HL-60 (cell line): Measurements from ENCODE around the gene NXPH2.

Source experiments
- DNase-seq, 2 experiments: peaks; one replicate each; pipeline ENCODE4 v3.0.0-alpha.2; 2010 to 2020; ENCODE audit warnings: low read depth in 1 of 2, low spot score in 1 of 2
- H3K27ac ChIP-seq: fragments of 250-450 bp; sonication (Bioruptor Pico); replicated peaks from 2 replicates; pipeline ENCODE4 v1.5.1; 2020; ENCODE audit warnings: mild to moderate bottlenecking, moderate library complexity
- H3K27me3 ChIP-seq: fragments of 250-450 bp; sonication (Bioruptor Pico); 2 replicates; pipeline ENCODE4 v1.5.1; 2021; ENCODE audit warnings: mild to moderate bottlenecking, moderate library complexity; ENCODE audit not compliant: insufficient read depth, poor library complexity, severe bottlenecking
- H3K4me3 ChIP-seq: replicated peaks from 2 replicates; pipeline ENCODE4 v1.5.1; 2011; ENCODE audit warnings: mild to moderate bottlenecking, control low read depth, low read length; ENCODE audit not compliant: insufficient read depth
- GABPA ChIP-seq: IDR thresholded peaks from 2 replicates; pipeline ENCODE4 v1.6.1; 2012; ENCODE audit warnings: low read depth
- POLR2AphosphoS5 ChIP-seq: IDR thresholded peaks from 2 replicates; pipeline ENCODE4 v1.6.1; 2012; ENCODE audit warnings: low read depth
- SPI1 ChIP-seq: IDR thresholded peaks from 2 replicates; pipeline ENCODE4 v1.6.1; 2012; ENCODE audit warnings: low read depth, mild to moderate bottlenecking, borderline replicate concordance
- TF ChIP-seq, protein P1 (sequence below): IDR thresholded peaks from 2 replicates; pipeline ENCODE4 v1.6.1; 2012; ENCODE audit warnings: low read depth; ENCODE audit not compliant: insufficient replicate concordance
- TF ChIP-seq, protein P2 (sequence below): IDR thresholded peaks from one replicate; pipeline ENCODE4 v1.5.1; 2011; ENCODE audit warnings: low read length, control low read depth, inconsistent platforms; ENCODE audit not compliant: insufficient read depth

Gene NXPH2

DNA sequence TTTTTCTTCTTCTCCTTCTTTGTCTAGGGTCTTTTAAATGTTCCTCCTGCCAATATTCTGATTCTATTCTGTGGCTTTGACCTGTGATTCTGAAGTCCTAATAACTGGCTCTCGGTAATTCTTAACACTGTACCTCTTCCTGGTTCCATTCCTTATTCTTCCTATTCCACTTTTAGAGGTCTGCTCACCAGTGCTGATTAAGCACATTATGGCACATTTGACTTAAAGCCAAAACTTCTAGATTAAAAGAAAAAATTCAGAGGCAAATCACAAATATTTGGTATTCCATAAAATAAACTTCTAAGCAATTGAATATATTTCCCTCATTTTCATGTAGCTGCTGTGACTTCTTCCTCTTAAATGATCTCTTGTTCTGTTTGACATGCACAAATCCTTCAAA, 47.5 kb downstream of the NXPH2 start:
- TF ChIP-seq, protein P1, sequence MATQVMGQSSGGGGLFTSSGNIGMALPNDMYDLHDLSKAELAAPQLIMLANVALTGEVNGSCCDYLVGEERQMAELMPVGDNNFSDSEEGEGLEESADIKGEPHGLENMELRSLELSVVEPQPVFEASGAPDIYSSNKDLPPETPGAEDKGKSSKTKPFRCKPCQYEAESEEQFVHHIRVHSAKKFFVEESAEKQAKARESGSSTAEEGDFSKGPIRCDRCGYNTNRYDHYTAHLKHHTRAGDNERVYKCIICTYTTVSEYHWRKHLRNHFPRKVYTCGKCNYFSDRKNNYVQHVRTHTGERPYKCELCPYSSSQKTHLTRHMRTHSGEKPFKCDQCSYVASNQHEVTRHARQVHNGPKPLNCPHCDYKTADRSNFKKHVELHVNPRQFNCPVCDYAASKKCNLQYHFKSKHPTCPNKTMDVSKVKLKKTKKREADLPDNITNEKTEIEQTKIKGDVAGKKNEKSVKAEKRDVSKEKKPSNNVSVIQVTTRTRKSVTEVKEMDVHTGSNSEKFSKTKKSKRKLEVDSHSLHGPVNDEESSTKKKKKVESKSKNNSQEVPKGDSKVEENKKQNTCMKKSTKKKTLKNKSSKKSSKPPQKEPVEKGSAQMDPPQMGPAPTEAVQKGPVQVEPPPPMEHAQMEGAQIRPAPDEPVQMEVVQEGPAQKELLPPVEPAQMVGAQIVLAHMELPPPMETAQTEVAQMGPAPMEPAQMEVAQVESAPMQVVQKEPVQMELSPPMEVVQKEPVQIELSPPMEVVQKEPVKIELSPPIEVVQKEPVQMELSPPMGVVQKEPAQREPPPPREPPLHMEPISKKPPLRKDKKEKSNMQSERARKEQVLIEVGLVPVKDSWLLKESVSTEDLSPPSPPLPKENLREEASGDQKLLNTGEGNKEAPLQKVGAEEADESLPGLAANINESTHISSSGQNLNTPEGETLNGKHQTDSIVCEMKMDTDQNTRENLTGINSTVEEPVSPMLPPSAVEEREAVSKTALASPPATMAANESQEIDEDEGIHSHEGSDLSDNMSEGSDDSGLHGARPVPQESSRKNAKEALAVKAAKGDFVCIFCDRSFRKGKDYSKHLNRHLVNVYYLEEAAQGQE = no peak
- TF ChIP-seq POLR2AphosphoS5 (no peak), GABPA (no peak), SPI1 (no peak)
- TF ChIP-seq, protein P2, sequence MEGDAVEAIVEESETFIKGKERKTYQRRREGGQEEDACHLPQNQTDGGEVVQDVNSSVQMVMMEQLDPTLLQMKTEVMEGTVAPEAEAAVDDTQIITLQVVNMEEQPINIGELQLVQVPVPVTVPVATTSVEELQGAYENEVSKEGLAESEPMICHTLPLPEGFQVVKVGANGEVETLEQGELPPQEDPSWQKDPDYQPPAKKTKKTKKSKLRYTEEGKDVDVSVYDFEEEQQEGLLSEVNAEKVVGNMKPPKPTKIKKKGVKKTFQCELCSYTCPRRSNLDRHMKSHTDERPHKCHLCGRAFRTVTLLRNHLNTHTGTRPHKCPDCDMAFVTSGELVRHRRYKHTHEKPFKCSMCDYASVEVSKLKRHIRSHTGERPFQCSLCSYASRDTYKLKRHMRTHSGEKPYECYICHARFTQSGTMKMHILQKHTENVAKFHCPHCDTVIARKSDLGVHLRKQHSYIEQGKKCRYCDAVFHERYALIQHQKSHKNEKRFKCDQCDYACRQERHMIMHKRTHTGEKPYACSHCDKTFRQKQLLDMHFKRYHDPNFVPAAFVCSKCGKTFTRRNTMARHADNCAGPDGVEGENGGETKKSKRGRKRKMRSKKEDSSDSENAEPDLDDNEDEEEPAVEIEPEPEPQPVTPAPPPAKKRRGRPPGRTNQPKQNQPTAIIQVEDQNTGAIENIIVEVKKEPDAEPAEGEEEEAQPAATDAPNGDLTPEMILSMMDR = no peak
- Histone ChIP-seq H3K27me3 (no peaks in the 10 kb centered on the region), H3K27ac (no peak overlapping the region), H3K4me3 (no peak overlapping the region)
- DNase-seq = no peak

DNA sequence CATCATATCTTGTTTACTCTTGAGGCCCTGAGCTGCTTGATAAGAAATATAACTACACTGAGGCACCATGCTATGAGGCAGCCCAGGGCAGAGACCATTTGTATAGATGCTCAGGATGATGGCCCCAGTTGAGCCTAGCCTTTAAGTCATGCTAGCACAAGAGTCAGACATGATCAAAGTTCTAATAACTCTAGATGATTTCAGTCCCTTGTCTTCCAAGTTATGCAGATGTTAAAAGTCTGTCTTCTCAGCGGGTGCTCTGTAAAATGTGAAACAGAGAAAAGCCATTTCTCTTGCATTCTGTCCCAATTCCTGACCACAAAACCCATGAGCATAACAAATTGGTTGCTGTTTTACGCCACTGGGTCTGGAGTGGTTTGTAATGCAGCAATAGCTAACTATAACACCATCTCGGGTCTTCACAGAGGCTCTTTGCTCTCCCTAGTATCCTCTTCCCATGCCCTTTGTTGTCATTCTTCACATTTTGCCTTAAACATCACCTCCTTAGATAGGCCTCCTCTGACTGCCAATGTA, 49.6 kb downstream of the NXPH2 start:
- Histone ChIP-seq H3K27me3 (peaks cover 3% of the 10 kb centered on the region), H3K27ac (no peak overlapping the region), H3K4me3 (no peak overlapping the region)
- no peak for DNase-seq
- TF ChIP-seq POLR2AphosphoS5 (no peak), GABPA (no peak), SPI1 (no peak)
- TF ChIP-seq, protein P1 = no peak

DNA sequence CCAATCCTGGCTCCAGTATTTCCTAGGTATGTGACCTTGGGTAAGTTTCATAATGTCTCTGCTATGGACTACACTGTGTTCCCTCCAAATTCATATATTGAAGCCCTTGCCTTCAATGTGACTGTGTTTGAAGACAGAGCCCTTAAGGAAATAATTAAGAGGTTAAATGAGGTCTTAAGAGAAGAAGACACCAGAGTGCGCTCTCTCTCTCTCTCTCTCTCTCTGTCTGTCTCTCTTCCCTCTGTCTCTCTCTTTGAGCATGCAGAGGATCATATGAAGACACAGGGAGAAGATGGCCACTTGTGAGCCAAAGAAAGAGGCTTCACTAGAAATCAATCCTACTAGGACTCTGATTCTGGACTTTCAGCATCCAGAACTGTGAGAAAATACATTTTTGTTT, 52.2 kb downstream of the NXPH2 start:
- no peak overlapping the region for H3K4me3 ChIP-seq
- no peak for TF ChIP-seq SPI1
- TF ChIP-seq, protein P2 = no peak
- TF ChIP-seq GABPA = no peak
- DNase-seq = no peak

DNA sequence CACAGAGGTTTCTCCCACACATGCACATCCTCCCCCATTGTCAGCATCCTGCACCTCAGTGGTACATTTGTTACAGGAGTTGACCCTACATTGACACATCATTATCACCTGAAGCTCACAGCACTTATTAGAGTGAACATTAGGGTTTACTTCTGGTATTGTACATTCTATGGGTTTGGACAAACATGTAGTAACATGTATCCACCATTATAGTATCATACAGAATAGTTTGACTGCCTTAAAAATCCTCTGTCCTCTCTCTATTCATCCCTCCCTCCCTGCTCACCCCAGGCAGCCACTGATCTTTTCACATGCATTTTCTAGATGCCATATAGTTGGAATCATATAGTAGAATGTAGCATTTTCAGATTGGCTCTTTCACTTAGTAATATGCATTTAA, 53.5 kb downstream of the NXPH2 start:
- DNase-seq = no peak
- Histone ChIP-seq H3K4me3 (no peak overlapping the region), H3K27me3 (peaks cover 3% of the 10 kb centered on the region), H3K27ac (no peak overlapping the region)
- TF ChIP-seq, protein P1 = no peak

More for the DNA sequence above, 52.2 kb downstream of the NXPH2 start:
- Histone ChIP-seq H3K27me3 (peaks cover 3% of the 10 kb centered on the region), H3K27ac (no peak overlapping the region)
